ENCODE results near the gene RGS16. TPM values are rescaled to one million over a fixed set of nuclear protein-coding genes. Genes with fewer than 3 reads are reported as not detected.

Gene RGS16
- polyA plus RNA-seq, 1 of the 3 experiments (the other 2 are of a cell fraction) = 0.79 TPM

DNA sequence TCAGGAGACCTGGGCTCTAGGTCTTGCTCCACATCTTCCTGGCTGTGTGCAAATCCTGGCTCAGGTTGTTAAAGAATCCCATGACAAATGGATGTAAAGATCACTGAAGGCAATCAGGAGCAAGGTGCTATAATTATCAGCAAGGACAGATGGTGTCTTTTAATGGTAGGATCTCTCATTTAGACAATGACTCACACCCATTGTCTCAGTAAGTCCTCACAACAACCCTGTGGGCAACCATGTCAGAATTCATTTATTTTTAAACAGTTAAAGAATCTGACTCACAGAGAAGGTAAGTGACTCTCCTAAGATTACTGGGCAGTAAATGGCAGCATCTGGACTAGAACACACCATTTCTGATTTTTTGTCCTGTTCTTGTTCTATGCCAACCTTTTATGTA lies 47.9 kb downstream of the RGS16 start:
- H4K20me1 ChIP-seq (ENCODE audit: insufficient read depth) = no peaks in the 10 kb centered on the region
- POLR2A ChIA-PET = no interaction called here
- DNase-seq = no peak
- no peak overlapping the region for H2AFZ ChIP-seq (ENCODE audit: low read depth)
- H3F3A ChIP-seq (replicated peaks; ENCODE audit: insufficient read depth) = no peaks in the 10 kb centered on the region
- H3K9me2 ChIP-seq = no peaks in the 10 kb centered on the region
- H3K9me3 ChIP-seq = no peaks in the 10 kb centered on the region
- no peak overlapping the region for H3K27ac ChIP-seq (ENCODE audit: low read depth in 2 of 2, low read length in 1 of 2)
- no peaks in the 10 kb centered on the region for H3K79me2 ChIP-seq (ENCODE audit: insufficient read depth)
- no peaks in the 10 kb centered on the region for H3K36me3 ChIP-seq (replicated peaks in 1 of 2; ENCODE audit: control insufficient read depth in 1 of 2, insufficient read depth in 2 of 2, low read length in 1 of 2)
- H3K9ac ChIP-seq = no peak overlapping the region
- no peak overlapping the region for H3K4me3 ChIP-seq (ENCODE audit: low read depth in 2 of 2, low read length in 1 of 2)
- H3K27me3 ChIP-seq (ENCODE audit: insufficient read depth) = no peaks in the 10 kb centered on the region
- no peak overlapping the region for H3K4me2 ChIP-seq
- CTCF ChIA-PET = no interaction called here
- no peak for TF ChIP-seq TAF1 (IDR thresholded peaks at IDR 0.05; ENCODE audit: borderline replicate concordance, low read depth, low read length)
- TF ChIP-seq SMC3 (IDR thresholded peaks at IDR 0.05; ENCODE audit: low read depth, low read length) = no peak
- no peaks in the 10 kb centered on the region for H3K4me1 ChIP-seq (ENCODE audit: control insufficient read depth in 1 of 2, insufficient read depth in 2 of 2, low read depth in 1 of 2, low read length in 1 of 2)

GRCh38 chr1:182555493-182555892 lies 48.7 kb downstream of the RGS16 start:
- H2AFZ ChIP-seq (ENCODE audit: low read depth) = no peak overlapping the region
- H3K9me3 ChIP-seq = no peaks in the 10 kb centered on the region
- H3K36me3 ChIP-seq (replicated peaks in 1 of 2; ENCODE audit: control insufficient read depth in 1 of 2, insufficient read depth in 2 of 2, low read length in 1 of 2) = no peaks in the 10 kb centered on the region
- no peak overlapping the region for H3K27ac ChIP-seq (ENCODE audit: low read depth in 2 of 2, low read length in 1 of 2)
- no peaks in the 10 kb centered on the region for H3K9me2 ChIP-seq
- no peaks in the 10 kb centered on the region for H3F3A ChIP-seq (replicated peaks; ENCODE audit: insufficient read depth)
- no peak overlapping the region for H3K4me2 ChIP-seq
- H3K79me2 ChIP-seq (ENCODE audit: insufficient read depth) = no peaks in the 10 kb centered on the region
- WGBS (ENCODE audit: low lambda C conversion rate) = 25% methylated on average over 1 of the region's 1 CpG
- POLR2A ChIA-PET = no interaction called here
- CTCF ChIA-PET = no interaction called here
- no peak for DNase-seq
- H4K20me1 ChIP-seq (ENCODE audit: insufficient read depth) = no peaks in the 10 kb centered on the region
- H3K4me1 ChIP-seq (ENCODE audit: control insufficient read depth in 1 of 2, insufficient read depth in 2 of 2, low read depth in 1 of 2, low read length in 1 of 2) = no peaks in the 10 kb centered on the region
- H3K4me3 ChIP-seq (ENCODE audit: low read depth in 2 of 2, low read length in 1 of 2) = no peak overlapping the region
- no peak overlapping the region for H3K9ac ChIP-seq
- no peaks in the 10 kb centered on the region for H3K27me3 ChIP-seq (ENCODE audit: insufficient read depth)
- TF ChIP-seq ELF1 (IDR thresholded peaks at IDR 0.05) (no peak), NFIC (IDR thresholded peaks at IDR 0.05; ENCODE audit: borderline replicate concordance) (no peak), USF1 (IDR thresholded peaks at IDR 0.05; ENCODE audit: borderline replicate concordance, low read depth) (no peak), YY1 (IDR thresholded peaks at IDR 0.05; ENCODE audit: low read depth) (no peak), JUND (IDR thresholded peaks at IDR 0.05) (no peak), FOSL2 (IDR thresholded peaks at IDR 0.05; ENCODE audit: borderline replicate concordance, low read depth) (no peak), SMC3 (IDR thresholded peaks at IDR 0.05; ENCODE audit: low read depth, low read length) (no peak), TCF12 (IDR thresholded peaks at IDR 0.05) (no peak), ZBTB33 (IDR thresholded peaks at IDR 0.05; ENCODE audit: borderline replicate concordance, low read depth) (no peak)

DNA sequence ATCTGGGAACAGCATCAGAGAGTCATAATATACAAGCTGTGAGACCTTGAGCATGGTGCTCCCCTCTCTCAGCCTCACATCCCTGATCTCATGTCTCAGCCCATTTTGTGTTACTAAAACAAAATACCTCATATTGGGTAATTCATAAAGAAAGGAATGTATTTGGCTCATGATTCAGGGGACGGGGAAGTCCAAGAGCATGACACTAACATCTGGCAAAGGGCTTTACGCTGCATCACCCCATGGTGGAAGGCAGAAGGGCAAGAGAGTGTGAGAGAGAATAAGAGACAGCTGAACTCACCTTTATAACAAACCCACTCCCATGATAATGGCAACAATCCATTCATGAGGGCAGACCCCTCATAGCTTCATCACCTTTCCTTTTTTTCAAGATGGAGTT lies 51.7 kb downstream of the RGS16 start:
- Histone ChIP-seq H2AFZ (ENCODE audit: low read depth) (no peak overlapping the region), H3K4me2 (no peak overlapping the region), H3K4me1 (ENCODE audit: control insufficient read depth in 1 of 2, insufficient read depth in 2 of 2, low read depth in 1 of 2, low read length in 1 of 2) (no peaks in the 10 kb centered on the region), H3K27ac (ENCODE audit: low read depth in 2 of 2, low read length in 1 of 2) (no peak overlapping the region), H3K27me3 (ENCODE audit: insufficient read depth) (no peaks in the 10 kb centered on the region), H3F3A (replicated peaks; ENCODE audit: insufficient read depth) (no peaks in the 10 kb centered on the region), H3K9ac (no peak overlapping the region), H3K4me3 (ENCODE audit: low read depth in 2 of 2, low read length in 1 of 2) (no peak overlapping the region), H3K9me3 (no peaks in the 10 kb centered on the region), H3K79me2 (ENCODE audit: insufficient read depth) (no peaks in the 10 kb centered on the region), H3K9me2 (no peaks in the 10 kb centered on the region), H3K36me3 (replicated peaks in 1 of 2; ENCODE audit: control insufficient read depth in 1 of 2, insufficient read depth in 2 of 2, low read length in 1 of 2) (no peaks in the 10 kb centered on the region), H4K20me1 (ENCODE audit: insufficient read depth) (no peaks in the 10 kb centered on the region)
- DNase-seq = no peak
- ChIA-PET CTCF (interaction anchor here (1.0 kb wide), 1 partner anchor 231 kb away, joined by 3 read pairs; no protein-coding TSS in a partner anchor), POLR2A (no interaction called here)
- WGBS (ENCODE audit: low lambda C conversion rate) = 39% methylated on average over 2 of the region's 2 CpGs
- no peak for TF ChIP-seq MXI1 (IDR thresholded peaks at IDR 0.05; ENCODE audit: low read depth, low read length)
- no peak for TF ChIP-seq RCOR1 (IDR thresholded peaks at IDR 0.05; ENCODE audit: low read length)
- TF ChIP-seq, protein P1, sequence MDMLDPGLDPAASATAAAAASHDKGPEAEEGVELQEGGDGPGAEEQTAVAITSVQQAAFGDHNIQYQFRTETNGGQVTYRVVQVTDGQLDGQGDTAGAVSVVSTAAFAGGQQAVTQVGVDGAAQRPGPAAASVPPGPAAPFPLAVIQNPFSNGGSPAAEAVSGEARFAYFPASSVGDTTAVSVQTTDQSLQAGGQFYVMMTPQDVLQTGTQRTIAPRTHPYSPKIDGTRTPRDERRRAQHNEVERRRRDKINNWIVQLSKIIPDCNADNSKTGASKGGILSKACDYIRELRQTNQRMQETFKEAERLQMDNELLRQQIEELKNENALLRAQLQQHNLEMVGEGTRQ (IDR thresholded peaks at IDR 0.05; ENCODE audit: borderline replicate concordance, low read depth, low read length) = no peak
- TF ChIP-seq, protein P2, sequence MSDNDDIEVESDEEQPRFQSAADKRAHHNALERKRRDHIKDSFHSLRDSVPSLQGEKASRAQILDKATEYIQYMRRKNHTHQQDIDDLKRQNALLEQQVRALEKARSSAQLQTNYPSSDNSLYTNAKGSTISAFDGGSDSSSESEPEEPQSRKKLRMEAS (IDR thresholded peaks at IDR 0.05; ENCODE audit: low read depth) = no peak
- no peak for TF ChIP-seq REST (IDR thresholded peaks at IDR 0.05; ENCODE audit: low read depth, low read length)
- TF ChIP-seq MEF2A (IDR thresholded peaks at IDR 0.05; ENCODE audit: borderline replicate concordance, low read depth) = no peak
